Left kidney (tissue), 2 donors: ENCODE data around the gene ZNF346. TPM values are rescaled to one million over a fixed set of nuclear protein-coding genes. Genes with fewer than 3 reads are reported as not detected.

Source experiments
- DNase-seq: peaks from one replicate; pipeline ENCODE4 v3.0.0-alpha.2; 2013
- polyA plus RNA-seq: library from polyadenylated mRNA; unstranded; fragments of 120-200 nt; gene quantifications from one replicate; pipeline ENCODE4 v1.2.1, GENCODE V29; 2013; ENCODE audit not compliant: insufficient read length

The ZNF346 gene
- polyA plus RNA-seq, 1 donor, result 29.4 TPM

- no peak for DNase-seq
These were observed 71.3 kb downstream of the ZNF346 start for GRCh38 chr5:177093803-177094202.

DNA sequence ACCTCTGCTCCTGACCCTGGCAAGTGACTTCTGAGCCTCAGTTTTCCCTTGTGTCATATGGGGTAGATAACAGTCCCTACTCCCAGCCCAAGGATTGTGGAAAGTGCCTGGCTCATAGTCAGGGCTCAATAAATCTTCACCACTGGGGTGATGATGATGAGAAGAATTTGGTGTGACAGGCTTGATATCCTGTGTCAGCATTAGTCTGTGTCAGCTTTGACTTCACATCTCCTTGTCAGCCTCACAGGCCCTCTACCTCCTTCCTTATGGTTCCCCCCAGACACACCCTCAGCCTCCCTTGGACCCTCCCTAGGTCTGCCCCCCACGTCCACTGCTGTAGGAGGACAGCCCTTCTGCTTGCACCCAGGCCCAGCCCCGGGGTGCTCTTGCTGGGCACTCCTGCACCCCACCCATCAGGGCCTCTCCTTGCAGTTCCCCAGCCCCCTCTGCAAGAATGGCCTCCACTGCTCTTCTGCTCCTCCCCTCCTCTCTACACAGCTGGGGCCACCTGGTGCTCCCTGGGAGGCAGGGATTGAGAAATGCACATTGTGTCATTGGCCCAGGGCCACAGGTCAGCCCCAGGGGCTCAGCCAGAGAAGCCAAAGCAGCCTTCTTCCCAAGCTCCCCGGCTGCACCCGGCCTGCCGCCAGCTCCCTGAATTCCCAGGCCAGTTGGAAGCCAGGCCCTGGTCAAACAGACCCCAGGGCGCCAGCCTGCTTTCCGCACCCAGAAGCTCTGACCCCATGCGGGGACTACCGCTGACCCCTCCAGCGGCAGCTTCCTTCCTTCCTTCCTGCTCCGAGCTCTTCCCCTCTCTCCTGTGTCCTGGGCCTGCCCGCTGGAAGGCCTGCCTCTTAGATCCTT is 72.0 kb downstream of the ZNF346 start:
- DNase-seq, result peak; percentile 67

DNA sequence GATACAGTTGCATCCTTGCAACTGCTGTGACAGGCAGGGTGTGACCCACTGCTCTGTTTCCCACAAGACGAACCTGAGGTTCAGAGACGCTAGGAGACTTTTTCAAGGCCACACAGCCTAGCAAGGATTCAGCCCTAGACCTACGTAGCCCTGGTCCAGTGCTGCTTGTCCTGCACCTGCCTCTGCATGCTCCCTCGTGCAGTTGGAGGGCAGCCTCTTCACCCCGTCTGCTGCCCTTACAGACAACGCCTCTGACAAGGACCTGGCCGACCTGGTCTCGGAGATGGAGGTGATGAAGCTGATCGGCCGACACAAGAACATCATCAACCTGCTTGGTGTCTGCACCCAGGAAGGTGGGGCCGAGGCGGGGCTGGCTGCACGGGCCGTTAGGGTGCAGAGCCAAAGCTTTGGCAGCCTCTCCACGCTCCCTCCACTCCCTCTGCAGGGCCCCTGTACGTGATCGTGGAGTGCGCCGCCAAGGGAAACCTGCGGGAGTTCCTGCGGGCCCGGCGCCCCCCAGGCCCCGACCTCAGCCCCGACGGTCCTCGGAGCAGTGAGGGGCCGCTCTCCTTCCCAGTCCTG is 72.7 kb downstream of the ZNF346 start:
- no peak for DNase-seq

GRCh38 chr5:177096162-177097015 is 73.9 kb downstream of the ZNF346 start:
- DNase-seq, result no peak

GRCh38 chr5:177097016-177097985 is 74.8 kb downstream of the ZNF346 start:
- no peak for DNase-seq

DNA sequence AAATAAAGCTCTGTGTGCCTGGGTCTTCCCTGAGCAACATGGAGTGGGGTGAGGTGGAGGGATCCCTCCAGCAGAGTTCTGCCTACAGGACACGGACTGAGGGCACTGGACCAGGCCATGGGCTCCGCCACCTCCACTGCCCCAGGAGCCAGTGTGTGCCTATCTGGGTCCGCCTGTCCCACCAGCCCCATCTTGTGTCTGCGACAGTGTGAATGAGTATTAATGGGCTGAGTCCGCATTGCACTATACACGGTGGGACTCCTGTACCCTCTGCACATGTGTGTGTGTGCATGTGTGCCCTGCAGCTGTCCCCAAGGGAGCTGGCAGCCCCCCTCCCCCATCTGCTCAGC is 75.6 kb downstream of the ZNF346 start:
- no peak for DNase-seq

DNA sequence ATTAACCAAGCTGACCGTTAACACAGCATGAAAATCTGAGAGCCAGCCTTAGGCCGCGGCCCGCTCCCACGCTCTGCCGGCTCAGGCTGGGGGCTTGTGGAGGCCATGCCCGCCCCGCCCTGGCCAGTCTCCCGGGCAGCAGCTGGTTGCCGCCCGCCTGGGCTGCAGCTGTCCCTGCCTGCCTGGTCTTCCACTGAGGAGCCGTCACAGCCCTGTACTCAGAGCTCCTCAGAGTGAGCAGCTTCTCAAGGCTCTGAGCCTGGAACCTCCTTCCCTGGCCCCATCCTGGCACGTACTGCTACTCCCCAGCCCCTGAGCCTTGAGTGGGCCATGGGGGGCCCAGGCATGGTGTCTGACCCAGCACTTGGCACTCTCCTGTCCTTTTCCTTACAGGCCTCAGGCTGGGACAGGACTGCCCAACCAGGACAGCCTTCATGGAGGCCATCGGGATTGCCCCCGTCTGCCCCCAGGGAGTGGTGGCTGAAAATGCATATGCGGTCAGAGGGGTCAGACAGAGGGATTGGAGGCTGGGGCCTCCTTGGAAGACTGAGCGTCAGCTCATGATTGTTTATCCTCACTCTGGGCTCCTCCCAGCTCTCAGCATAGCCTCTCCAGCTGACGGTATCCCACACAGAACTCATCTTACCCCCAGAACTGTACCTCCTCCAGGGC is 76.1 kb downstream of the ZNF346 start:
- DNase-seq, result peak; percentile 57

- DNase-seq, result no peak
These were observed 77.1 kb downstream of the ZNF346 start for GRCh38 chr5:177099422-177100093.

GRCh38 chr5:177100714-177101121 is 78.2 kb downstream of the ZNF346 start:
- DNase-seq, result no peak

DNA sequence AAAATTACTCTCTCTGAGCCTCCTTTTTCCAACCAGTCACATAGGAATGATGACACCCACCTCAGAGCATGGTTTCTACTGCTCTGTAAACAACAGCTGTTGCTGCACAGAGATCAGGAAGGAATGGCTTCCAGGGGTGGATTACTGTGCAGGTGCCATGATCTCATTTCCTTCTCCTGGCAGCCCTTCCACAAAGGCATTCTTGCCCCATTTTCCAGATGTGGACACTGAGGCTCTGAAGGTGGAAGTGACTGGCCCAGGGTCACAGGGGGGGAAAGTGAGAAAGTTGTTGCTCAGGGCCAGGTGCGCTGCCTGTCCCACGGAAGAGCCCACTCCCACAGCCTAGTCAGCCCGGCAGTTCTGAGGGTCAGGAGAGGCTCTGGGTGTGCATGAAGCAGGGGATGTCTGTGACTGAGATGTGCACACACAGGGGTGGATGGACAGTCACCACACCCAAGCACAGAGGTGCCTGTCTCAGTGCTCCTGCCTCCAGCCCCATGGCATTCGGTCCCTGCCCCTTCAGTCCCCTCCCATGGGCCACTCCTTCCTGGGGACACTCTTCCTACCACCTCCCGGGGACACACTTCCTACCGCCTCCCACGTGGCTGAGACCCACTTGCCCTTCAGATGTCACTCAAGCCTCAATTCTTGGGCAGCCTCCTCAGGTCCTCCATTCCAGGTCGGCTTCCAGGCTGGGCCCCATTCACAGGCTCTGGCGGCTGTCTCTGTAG is 81.2 kb downstream of the ZNF346 start:
- no peak for DNase-seq

- no peak for DNase-seq
These were observed 83.4 kb downstream of the ZNF346 start for GRCh38 chr5:177105691-177106476.

DNA sequence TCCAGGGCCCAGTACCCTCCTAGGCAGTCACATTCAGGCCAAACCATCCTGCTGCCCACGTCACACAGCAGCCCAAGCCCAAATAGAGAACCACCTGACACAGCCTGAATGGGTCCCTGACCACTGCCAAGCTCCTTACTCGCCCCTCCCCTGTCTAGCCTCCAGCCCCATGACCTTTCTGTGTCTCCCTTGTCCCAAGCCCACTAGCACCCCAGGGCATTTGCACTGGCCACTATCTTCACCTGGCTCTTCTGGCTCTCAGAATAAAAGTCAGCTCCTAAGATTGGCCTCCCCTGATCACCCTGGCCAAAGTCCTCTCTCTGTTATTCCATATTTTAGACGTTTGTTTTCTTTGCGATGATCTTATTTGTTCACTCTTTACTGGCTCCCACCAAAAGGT is 84.7 kb downstream of the ZNF346 start:
- DNase-seq, result no peak

- no peak for DNase-seq
These were observed 87.3 kb downstream of the ZNF346 start for GRCh38 chr5:177109810-177110209.

GRCh38 chr5:177111720-177112394 is 89.4 kb downstream of the ZNF346 start:
- DNase-seq, result peak; percentile 46

GRCh38 chr5:177112589-177113220 is 90.2 kb downstream of the ZNF346 start:
- DNase-seq, result no peak

GRCh38 chr5:177113566-177114424 is 91.3 kb downstream of the ZNF346 start:
- peak; percentile 69 for DNase-seq
